K562 (cell line): ENCODE measurements around the gene SCG3.

ENCODE experiments used
- AFF4 ChIP-seq: sonication (generic); formaldehyde crosslinking; IDR thresholded peaks from 2 replicates; pipeline ENCODE4 v1.8.0; 2023; ENCODE audit warnings: mild to moderate bottlenecking, missing genetic modification reagents
- CTCF ChIP-seq, 3 experiments: IDR thresholded peaks in 2 of 3; conservative IDR thresholded peaks in 1 of 3; 2 replicates each; pipeline ENCODE4 v1.5.1; 2011 to 2012; ENCODE audit warnings: low read length in 3 of 3, mild to moderate bottlenecking in 3 of 3, control low read depth in 2 of 3, improper control_type of control experiment in 1 of 3, inconsistent platforms in 1 of 3, low read depth in 1 of 3, mixed read lengths in 1 of 3, moderate library complexity in 1 of 3; ENCODE audit not compliant: insufficient read depth in 2 of 3
- ZNF23 ChIP-seq: fragments of 250-450 bp; sonication (Bioruptor Pico); IDR thresholded peaks from 2 replicates; pipeline ENCODE4 v1.4.0; 2020; ENCODE audit warnings: mild to moderate bottlenecking
- ZSCAN32 ChIP-seq: fragments of 450-650 bp; formaldehyde crosslinking; IDR thresholded peaks from 2 replicates; pipeline ENCODE4 v1.4.0; 2020; ENCODE audit warnings: mild to moderate bottlenecking, moderate library complexity
- TF ChIP-seq, protein P1 (sequence below): fragments of 250-450 bp; sonication (Bioruptor Pico); IDR thresholded peaks from 2 replicates; pipeline ENCODE4 v1.4.0; 2020; ENCODE audit warnings: mild to moderate bottlenecking, moderate library complexity
- TF ChIP-seq, protein P2 (sequence below): fragments of 250-450 bp; sonication (Bioruptor Pico); IDR thresholded peaks from 2 replicates; pipeline ENCODE4 v1.5.1; 2021; ENCODE audit warnings: mild to moderate bottlenecking
- TF ChIP-seq, protein P3 (sequence below), 2 experiments: fragments of 450-650 bp; formaldehyde crosslinking in 1 of 2; IDR thresholded peaks; 2 replicates each; pipeline versions ENCODE4 v1.4.0 to v1.6.1; 2014 to 2020; ENCODE audit warnings: mild to moderate bottlenecking in 2 of 2, borderline replicate concordance in 1 of 2, low read depth in 1 of 2

DNA sequence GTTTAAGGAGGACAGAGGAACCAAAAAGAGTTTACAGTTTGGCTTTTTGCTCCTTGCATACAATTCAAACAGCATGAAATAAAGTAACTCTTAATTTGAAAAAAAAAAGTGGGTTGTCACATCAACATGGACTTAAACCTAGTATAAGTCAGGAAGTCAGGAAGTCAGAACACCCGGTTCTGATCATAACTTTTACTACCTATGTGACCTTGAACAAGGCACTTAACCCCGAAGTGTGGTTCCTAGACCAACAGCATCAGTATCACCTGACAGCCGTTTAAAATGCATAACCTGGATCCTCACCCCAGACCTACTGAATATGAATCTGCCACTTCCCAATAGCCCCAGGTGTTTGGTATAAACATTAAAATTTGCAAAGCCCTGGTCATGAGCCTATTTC lies 37.4 kb downstream of the SCG3 start:
- TF ChIP-seq, protein P1, sequence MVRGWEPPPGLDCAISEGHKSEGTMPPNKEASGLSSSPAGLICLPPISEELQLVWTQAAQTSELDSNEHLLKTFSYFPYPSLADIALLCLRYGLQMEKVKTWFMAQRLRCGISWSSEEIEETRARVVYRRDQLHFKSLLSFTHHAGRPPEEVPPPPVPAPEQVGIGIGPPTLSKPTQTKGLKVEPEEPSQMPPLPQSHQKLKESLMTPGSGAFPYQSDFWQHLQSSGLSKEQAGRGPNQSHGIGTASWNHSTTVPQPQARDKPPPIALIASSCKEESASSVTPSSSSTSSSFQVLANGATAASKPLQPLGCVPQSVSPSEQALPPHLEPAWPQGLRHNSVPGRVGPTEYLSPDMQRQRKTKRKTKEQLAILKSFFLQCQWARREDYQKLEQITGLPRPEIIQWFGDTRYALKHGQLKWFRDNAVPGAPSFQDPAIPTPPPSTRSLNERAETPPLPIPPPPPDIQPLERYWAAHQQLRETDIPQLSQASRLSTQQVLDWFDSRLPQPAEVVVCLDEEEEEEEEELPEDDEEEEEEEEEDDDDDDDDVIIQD (CRISPR knock-in tag) = no peak
- TF ChIP-seq CTCF (IDR thresholded peaks at IDR 0.05 in 2 of 3, conservative IDR thresholded peaks at IDR 0.05 in 1 of 3; ENCODE audit: insufficient read depth in 2 of 3, low read depth in 1 of 3, low read length in 3 of 3) = no peak
- no peak for TF ChIP-seq AFF4 (CRISPR knock-in tag)
- TF ChIP-seq, protein P2, sequence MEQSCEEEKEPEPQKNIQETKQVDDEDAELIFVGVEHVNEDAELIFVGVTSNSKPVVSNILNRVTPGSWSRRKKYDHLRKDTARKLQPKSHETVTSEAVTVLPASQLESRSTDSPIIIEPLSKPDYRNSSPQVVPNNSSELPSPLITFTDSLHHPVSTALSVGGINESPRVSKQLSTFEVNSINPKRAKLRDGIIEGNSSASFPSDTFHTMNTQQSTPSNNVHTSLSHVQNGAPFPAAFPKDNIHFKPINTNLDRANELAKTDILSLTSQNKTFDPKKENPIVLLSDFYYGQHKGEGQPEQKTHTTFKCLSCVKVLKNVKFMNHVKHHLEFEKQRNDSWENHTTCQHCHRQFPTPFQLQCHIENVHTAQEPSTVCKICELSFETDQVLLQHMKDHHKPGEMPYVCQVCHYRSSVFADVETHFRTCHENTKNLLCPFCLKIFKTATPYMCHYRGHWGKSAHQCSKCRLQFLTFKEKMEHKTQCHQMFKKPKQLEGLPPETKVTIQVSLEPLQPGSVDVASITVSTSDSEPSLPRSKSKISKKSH (CRISPR knock-in tag) = no peak
- TF ChIP-seq ZSCAN32 (CRISPR knock-in tag) = no peak
- TF ChIP-seq ZNF23 (CRISPR knock-in tag) = no peak
- TF ChIP-seq, protein P3, sequence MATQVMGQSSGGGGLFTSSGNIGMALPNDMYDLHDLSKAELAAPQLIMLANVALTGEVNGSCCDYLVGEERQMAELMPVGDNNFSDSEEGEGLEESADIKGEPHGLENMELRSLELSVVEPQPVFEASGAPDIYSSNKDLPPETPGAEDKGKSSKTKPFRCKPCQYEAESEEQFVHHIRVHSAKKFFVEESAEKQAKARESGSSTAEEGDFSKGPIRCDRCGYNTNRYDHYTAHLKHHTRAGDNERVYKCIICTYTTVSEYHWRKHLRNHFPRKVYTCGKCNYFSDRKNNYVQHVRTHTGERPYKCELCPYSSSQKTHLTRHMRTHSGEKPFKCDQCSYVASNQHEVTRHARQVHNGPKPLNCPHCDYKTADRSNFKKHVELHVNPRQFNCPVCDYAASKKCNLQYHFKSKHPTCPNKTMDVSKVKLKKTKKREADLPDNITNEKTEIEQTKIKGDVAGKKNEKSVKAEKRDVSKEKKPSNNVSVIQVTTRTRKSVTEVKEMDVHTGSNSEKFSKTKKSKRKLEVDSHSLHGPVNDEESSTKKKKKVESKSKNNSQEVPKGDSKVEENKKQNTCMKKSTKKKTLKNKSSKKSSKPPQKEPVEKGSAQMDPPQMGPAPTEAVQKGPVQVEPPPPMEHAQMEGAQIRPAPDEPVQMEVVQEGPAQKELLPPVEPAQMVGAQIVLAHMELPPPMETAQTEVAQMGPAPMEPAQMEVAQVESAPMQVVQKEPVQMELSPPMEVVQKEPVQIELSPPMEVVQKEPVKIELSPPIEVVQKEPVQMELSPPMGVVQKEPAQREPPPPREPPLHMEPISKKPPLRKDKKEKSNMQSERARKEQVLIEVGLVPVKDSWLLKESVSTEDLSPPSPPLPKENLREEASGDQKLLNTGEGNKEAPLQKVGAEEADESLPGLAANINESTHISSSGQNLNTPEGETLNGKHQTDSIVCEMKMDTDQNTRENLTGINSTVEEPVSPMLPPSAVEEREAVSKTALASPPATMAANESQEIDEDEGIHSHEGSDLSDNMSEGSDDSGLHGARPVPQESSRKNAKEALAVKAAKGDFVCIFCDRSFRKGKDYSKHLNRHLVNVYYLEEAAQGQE (IDR thresholded peaks at IDR 0.05; ENCODE audit: borderline replicate concordance) = no peak
- TF ChIP-seq, protein P3 (CRISPR knock-in tag; IDR thresholded peaks at IDR 0.05; ENCODE audit: low read depth) = no peak
